Astrocyte of the cerebellum (primary cell): ENCODE results near the gene RAD23B.

Experiments used
- DNase-seq: peaks from one replicate; pipeline ENCODE4 v3.0.0-alpha.2; 2011; ENCODE audit warnings: low read depth
- H3K4me3 ChIP-seq: 2 replicates; pipeline ENCODE4 v1.5.1; 2011; ENCODE audit warnings: mild to moderate bottlenecking, low read depth, low read length, moderate library complexity
- CTCF ChIP-seq: IDR thresholded peaks from 2 replicates; pipeline ENCODE4 v1.5.1; 2012; ENCODE audit warnings: low read length, low read depth, moderate library complexity, mild to moderate bottlenecking; ENCODE audit errors: missing control alignments
- in situ Hi-C: cut with HindIII; loops from 2 replicates; pipeline ENCODE4 v1.10.0; 2017; ENCODE audit warnings: low sequenced_read_pairs

Gene RAD23B

GRCh38 chr9:107275530-107275929 is 7.5 kb upstream of the RAD23B start:
- in situ Hi-C loops: no loop called here
- no peak for DNase-seq
- no peak for TF ChIP-seq CTCF
- no peak overlapping the region for H3K4me3 ChIP-seq

GRCh38 chr9:107276966-107277710 is 5.9 kb upstream of the RAD23B start:
- no peak for DNase-seq
- no peak for TF ChIP-seq CTCF
- in situ Hi-C loops: no loop called here
- H3K4me3 ChIP-seq: no peak overlapping the region

- no peak overlapping the region for H3K4me3 ChIP-seq
- in situ Hi-C loops: no loop called here
- DNase-seq: no peak
- TF ChIP-seq CTCF: no peak
These were observed 5.3 kb upstream of the RAD23B start for GRCh38 chr9:107277801-107278200.

GRCh38 chr9:107279086-107279485 is 4.0 kb upstream of the RAD23B start:
- in situ Hi-C loops: no loop called here
- H3K4me3 ChIP-seq: no peak overlapping the region
- no peak for TF ChIP-seq CTCF
- no peak for DNase-seq

GRCh38 chr9:107280543-107280942 is 2.5 kb upstream of the RAD23B start:
- DNase-seq: no peak
- in situ Hi-C loops: no loop called here
- TF ChIP-seq CTCF: no peak
- no peak overlapping the region for H3K4me3 ChIP-seq

GRCh38 chr9:107281184-107281583 is 1.9 kb upstream of the RAD23B start:
- no peak for DNase-seq
- no peak overlapping the region for H3K4me3 ChIP-seq
- in situ Hi-C loops: no loop called here
- no peak for TF ChIP-seq CTCF
